Measurements from ENCODE around the gene MICAL3. TPM values are rescaled to one million over a fixed set of nuclear protein-coding genes. Genes with fewer than 3 reads are reported as not detected.

Gene MICAL3
- total and polyA plus RNA-seq, 9 donors, result 17.5 to 106 (median 81.3) TPM

DNA sequence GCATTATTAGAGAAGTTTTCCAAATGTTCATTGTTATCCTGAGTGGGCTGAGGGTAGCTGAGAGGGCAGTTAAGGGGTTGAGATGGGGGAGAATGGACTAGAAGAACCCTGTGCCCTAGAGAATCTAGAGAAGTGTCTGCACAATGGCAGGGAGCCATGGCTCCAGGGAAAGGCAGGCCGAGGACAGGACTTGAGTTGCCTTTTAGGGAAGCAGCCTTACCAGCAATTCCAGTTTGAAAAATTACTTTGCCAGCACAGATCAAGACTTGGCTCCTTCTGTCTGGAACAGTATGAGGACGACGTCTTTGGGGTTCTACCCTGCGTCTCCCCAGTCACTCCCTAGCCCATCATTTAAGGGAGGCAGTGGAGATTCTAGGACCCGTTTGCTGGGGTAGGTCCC is 25.7 kb upstream of the MICAL3 start:
- no peak for DNase-seq
- intact Hi-C loops (cut with DNase I), result no loop called here
- Histone ChIP-seq H3K4me1 (ENCODE audit: insufficient read depth) (peaks cover 5% of the 10 kb centered on the region), H3K9me3 (no peaks in the 10 kb centered on the region), H3K4me3 (no peak overlapping the region), H3K27me3 (no peaks in the 10 kb centered on the region), H3K36me3 (no peaks in the 10 kb centered on the region), H3K27ac (no peak overlapping the region)
- TF ChIP-seq EP300 (IDR thresholded peaks at IDR 0.05) (no peak), POLR2A (IDR thresholded peaks at IDR 0.05) (no peak)
- TF ChIP-seq, protein P1, sequence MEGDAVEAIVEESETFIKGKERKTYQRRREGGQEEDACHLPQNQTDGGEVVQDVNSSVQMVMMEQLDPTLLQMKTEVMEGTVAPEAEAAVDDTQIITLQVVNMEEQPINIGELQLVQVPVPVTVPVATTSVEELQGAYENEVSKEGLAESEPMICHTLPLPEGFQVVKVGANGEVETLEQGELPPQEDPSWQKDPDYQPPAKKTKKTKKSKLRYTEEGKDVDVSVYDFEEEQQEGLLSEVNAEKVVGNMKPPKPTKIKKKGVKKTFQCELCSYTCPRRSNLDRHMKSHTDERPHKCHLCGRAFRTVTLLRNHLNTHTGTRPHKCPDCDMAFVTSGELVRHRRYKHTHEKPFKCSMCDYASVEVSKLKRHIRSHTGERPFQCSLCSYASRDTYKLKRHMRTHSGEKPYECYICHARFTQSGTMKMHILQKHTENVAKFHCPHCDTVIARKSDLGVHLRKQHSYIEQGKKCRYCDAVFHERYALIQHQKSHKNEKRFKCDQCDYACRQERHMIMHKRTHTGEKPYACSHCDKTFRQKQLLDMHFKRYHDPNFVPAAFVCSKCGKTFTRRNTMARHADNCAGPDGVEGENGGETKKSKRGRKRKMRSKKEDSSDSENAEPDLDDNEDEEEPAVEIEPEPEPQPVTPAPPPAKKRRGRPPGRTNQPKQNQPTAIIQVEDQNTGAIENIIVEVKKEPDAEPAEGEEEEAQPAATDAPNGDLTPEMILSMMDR (IDR thresholded peaks at IDR 0.05), result no peak
- WGBS, 3 donors, result 46 to 75% (median 59%) methylated on average over 5 of the region's 5 CpGs

DNA sequence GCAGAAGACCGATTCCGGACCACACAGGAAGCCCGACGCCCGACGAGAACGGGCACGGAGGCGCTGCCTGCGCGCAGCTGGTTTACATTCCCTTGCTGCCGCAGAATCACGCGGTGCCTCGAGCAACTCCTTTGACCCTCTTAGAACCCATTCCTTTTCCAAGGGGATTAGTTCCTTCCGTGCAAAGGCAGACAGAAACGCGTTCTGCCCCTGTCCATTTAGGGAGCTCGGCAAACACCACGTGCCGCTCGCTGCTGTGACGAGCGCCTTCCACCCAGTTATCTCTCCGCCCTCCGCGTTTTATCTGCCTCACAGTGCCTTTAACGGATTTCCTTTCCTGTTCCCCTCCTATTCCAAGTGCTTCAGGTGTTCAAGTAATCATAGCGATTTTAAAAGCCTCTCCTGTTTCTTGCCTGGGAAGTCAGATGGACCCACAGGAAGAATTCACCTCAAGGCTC is 24.1 kb upstream of the MICAL3 start:
- Histone ChIP-seq H3K27ac (peak overlapping the region in 1 of 2 donors; percentile 50), H3K4me1 (ENCODE audit: insufficient read depth) (peaks cover 14% of the 10 kb centered on the region), H3K36me3 (no peaks in the 10 kb centered on the region), H3K4me3 (no peak overlapping the region), H3K9me3 (no peaks in the 10 kb centered on the region), H3K27me3 (no peaks in the 10 kb centered on the region)
- WGBS, 3 donors, result 52 to 75% (median 70%) methylated on average over 28 to 29 of the region's 29 CpGs
- peak in 4 of 5 donors; percentile 48 to 79 (median 64) for DNase-seq
- intact Hi-C loops (cut with DNase I), result no loop called here
- TF ChIP-seq EP300 (IDR thresholded peaks at IDR 0.05), result no peak
- TF ChIP-seq, protein P1 (IDR thresholded peaks at IDR 0.05), result no peak
- peak; percentile 26 for TF ChIP-seq POLR2A (IDR thresholded peaks at IDR 0.05)

DNA sequence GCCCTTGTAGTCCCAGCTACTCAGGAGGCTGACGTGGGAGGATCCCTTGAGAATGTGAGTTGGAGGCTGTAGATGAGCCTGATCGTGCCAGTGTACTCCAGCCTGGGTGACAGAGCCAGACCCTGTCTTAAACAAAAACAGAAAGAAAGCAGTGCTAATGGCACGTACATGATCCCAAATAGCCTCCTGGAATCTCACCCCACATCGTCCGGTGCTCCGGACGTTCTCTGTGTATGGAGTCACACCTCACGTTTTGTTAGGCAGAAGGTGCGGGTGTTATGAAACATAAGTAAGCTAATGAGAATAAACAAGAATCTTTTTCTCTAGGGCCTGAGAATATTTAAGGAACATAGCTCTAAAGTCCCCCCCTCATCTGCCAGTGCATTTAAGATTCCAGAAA is 23.7 kb upstream of the MICAL3 start:
- WGBS, 3 donors, result 55 to 84% (median 77%) methylated on average over 9 of the region's 9 CpGs
- H3K9me3 ChIP-seq, result no peaks in the 10 kb centered on the region
- no peak for DNase-seq
- H3K4me1 ChIP-seq (ENCODE audit: insufficient read depth), result peaks cover 17% of the 10 kb centered on the region
- H3K27ac ChIP-seq, result peak overlapping the region in 1 of 2 donors; percentile 50
- TF ChIP-seq EP300 (IDR thresholded peaks at IDR 0.05), result no peak
- TF ChIP-seq, protein P1 (IDR thresholded peaks at IDR 0.05), result no peak
- TF ChIP-seq POLR2A (IDR thresholded peaks at IDR 0.05), result no peak
- intact Hi-C loops (cut with DNase I), result no loop called here
- no peaks in the 10 kb centered on the region for H3K36me3 ChIP-seq
- H3K4me3 ChIP-seq, result no peak overlapping the region
- H3K27me3 ChIP-seq, result no peaks in the 10 kb centered on the region

DNA sequence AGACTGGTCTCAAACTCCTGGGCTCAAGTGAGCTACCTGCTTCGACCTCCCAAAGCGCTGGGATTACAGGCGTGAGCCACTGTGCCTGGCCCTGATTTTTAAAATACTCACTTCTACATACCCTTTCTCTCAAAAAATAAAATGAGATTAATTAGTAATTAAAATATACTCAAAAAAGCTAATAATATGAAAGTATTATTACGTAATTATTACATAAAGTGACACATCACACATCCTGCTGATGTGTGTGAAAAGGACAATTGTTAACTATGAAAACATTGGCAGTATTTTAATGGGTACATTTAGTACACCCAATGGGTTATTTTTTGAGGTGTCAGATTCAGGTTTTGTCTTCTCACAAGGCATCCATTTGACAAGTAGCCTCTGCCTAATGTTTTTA is 21.4 kb upstream of the MICAL3 start:
- H3K27ac ChIP-seq, result peak overlapping the region in 1 of 2 donors; percentile 92
- no peak overlapping the region for H3K4me3 ChIP-seq
- H3K36me3 ChIP-seq, result no peaks in the 10 kb centered on the region
- no peaks in the 10 kb centered on the region for H3K9me3 ChIP-seq
- H3K4me1 ChIP-seq (ENCODE audit: insufficient read depth), result peaks cover 17% of the 10 kb centered on the region
- intact Hi-C loops (cut with DNase I), result loop anchor here in 1 of 4 donors (1.0 kb wide), 1 partner anchor 44 kb away; no protein-coding TSS in a partner anchor
- DNase-seq, result no peak
- 95 to 99% (median 97%) methylated on average over 4 of the region's 4 CpGs for WGBS, 3 donors
- H3K27me3 ChIP-seq, result no peaks in the 10 kb centered on the region
- TF ChIP-seq, protein P1 (IDR thresholded peaks at IDR 0.05), result no peak
- TF ChIP-seq EP300 (IDR thresholded peaks at IDR 0.05) (no peak), POLR2A (IDR thresholded peaks at IDR 0.05) (no peak)
